D721Med (cell line): ENCODE results near the gene HAS3.
A peak's percentile ranks its signal among the peaks of the same experiment; 100 is the strongest.

Experiments
- DNase-seq: peaks from one replicate; pipeline ENCODE4 v3.0.0; 2011; ENCODE audit warnings: low spot score; ENCODE audit not compliant: insufficient read length
- FAIRE-seq: peaks from 2 replicates; lab custom pipeline; 2011; peaks lifted over from hg19 to GRCh38; lab: Jason Lieb, UNC
- TF ChIP-seq, protein P1 (sequence below): IDR thresholded peaks from 2 replicates; pipeline ENCODE4 v1.5.1; 2012; ENCODE audit warnings: mild to moderate bottlenecking, control low read depth; ENCODE audit not compliant: insufficient read depth; ENCODE audit errors: missing control alignments

The HAS3 gene

GRCh38 chr16:69107316-69107962 lies 2.0 kb downstream of the HAS3 start:
- TF ChIP-seq, protein P1, sequence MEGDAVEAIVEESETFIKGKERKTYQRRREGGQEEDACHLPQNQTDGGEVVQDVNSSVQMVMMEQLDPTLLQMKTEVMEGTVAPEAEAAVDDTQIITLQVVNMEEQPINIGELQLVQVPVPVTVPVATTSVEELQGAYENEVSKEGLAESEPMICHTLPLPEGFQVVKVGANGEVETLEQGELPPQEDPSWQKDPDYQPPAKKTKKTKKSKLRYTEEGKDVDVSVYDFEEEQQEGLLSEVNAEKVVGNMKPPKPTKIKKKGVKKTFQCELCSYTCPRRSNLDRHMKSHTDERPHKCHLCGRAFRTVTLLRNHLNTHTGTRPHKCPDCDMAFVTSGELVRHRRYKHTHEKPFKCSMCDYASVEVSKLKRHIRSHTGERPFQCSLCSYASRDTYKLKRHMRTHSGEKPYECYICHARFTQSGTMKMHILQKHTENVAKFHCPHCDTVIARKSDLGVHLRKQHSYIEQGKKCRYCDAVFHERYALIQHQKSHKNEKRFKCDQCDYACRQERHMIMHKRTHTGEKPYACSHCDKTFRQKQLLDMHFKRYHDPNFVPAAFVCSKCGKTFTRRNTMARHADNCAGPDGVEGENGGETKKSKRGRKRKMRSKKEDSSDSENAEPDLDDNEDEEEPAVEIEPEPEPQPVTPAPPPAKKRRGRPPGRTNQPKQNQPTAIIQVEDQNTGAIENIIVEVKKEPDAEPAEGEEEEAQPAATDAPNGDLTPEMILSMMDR: no peak
- DNase-seq: no peak
- FAIRE-seq: no peak

DNA sequence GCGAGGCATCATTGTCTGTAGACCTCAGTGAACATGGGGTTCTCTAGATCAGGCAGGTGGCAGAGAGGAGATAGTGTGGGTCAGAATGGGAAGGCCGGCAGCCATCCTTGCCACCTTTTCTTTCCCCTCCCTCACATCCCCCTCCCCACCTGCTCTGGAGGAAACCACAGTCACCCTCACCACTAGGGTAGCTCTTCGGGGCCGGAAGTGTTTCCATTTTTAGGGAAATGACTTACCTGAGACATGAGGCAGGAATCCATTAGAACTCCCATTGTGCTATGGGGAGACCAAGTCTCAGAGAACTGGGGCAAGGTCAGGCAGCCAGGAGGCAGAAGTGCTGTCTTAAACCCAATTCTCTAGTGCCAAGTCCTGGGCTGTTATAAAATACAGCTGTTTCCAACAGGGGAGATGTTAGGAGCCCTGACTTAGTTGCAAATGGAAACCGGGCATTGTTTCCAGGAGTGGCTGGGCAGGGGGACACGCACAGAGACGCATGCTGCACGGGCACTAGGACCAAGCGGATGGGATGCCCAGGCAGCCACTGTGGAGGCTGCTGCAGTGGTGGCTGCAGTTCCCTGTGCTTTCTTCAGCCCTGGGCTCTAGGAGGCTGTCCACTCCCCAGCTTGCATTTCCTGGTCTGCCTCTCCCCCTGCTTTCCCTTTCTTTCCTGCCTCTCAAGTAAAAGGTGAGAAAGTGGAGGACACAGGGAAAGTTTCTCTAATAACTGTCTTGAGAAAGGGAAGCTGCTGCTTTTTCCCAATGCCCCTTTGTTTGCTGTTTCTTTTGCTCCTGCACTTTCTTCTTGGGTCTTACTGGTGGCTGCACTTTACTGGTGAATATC lies 2.8 kb downstream of the HAS3 start:
- DNase-seq: no peak
- TF ChIP-seq, protein P1: no peak
- no peak for FAIRE-seq

DNA sequence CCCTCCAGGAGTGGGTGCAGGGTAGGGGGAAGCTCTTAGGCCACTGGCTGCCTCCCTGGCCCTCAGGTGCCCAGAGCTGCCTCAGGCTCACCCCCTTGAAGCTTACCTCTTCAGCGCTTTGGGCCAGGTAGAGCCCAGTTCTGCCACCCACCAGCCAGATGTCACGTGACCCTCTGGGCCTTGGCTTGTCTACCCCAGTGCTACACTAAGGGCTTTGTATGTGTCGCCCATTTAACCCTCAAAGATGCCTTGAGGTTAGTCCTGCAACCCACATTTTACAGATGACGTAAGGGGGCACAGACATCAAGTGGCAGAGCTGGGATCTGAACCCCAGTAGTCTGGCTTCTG lies 3.4 kb downstream of the HAS3 start:
- no peak for FAIRE-seq
- DNase-seq: no peak
- TF ChIP-seq, protein P1: no peak

- FAIRE-seq (no peak), DNase-seq (no peak)
- TF ChIP-seq, protein P1: no peak
Observed at GRCh38 chr16:69109486-69110270, 4.2 kb downstream of the HAS3 start.

DNA sequence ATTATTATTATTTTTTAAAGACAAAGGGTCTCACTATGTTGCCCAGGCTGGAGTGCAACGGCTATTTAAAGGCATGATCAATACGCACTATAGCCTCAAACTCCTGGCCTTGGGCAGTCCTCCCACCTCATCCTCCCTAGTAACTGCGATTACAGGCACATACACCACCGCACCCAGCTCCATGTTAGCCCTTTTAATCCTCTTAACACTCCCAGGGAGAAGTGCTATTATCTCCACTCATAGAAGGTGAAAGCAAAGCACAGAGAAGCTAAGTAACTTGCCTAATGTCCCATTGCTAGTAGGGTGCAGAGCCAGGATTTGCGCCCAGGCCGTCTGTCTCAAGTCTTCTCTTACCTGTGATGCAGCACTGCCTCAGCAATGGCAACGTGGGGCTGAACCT lies 5.0 kb downstream of the HAS3 start:
- TF ChIP-seq, protein P1: no peak
- no peak for FAIRE-seq
- DNase-seq: peak; percentile 66

- no peak for DNase-seq
- TF ChIP-seq, protein P1: no peak
- FAIRE-seq: no peak
Observed at GRCh38 chr16:69111216-69111875, 5.9 kb downstream of the HAS3 start.
